ENCODE data around the gene PRDM1. TPM values are rescaled to one million over a fixed set of nuclear protein-coding genes. Genes with fewer than 3 reads are reported as not detected.
"Not testable (repeated sequence)": the region's sequence is repeated elsewhere in the genome, so short reads cannot be mapped to it uniquely, and the experiment has no call there.

Gene PRDM1
- total RNA-seq, 2 donors from 2014 or later: 1.8 to 1.9 TPM

GRCh38 chr6:106143665-106144064 is 57.5 kb downstream of the PRDM1 start:
- no peak for DNase-seq (ENCODE audit: low spot score)
- no peak overlapping the region for H3K4me3 ChIP-seq
- no peaks in the 10 kb centered on the region for H3K27me3 ChIP-seq
- no peak for TF ChIP-seq CTCF (IDR thresholded peaks at IDR 0.05)
- no peaks in the 10 kb centered on the region for H3K36me3 ChIP-seq
- H3K4me1 ChIP-seq: no peaks in the 10 kb centered on the region
- no peak overlapping the region for H3K27ac ChIP-seq
- no peaks in the 10 kb centered on the region for H3K9me3 ChIP-seq

- TF ChIP-seq CTCF (IDR thresholded peaks at IDR 0.05): no peak
- DNase-seq (ENCODE audit: low spot score): no peak
- no peaks in the 10 kb centered on the region for H3K4me1 ChIP-seq
Observed at GRCh38 chr6:106145144-106145543, 59.0 kb downstream of the PRDM1 start.

GRCh38 chr6:106145741-106146227 is 59.6 kb downstream of the PRDM1 start:
- H3K27ac ChIP-seq: no peak overlapping the region
- DNase-seq (ENCODE audit: low spot score): no peak
- H3K4me1 ChIP-seq: no peaks in the 10 kb centered on the region
- no peaks in the 10 kb centered on the region for H3K27me3 ChIP-seq
- no peaks in the 10 kb centered on the region for H3K36me3 ChIP-seq
- H3K9me3 ChIP-seq: no peaks in the 10 kb centered on the region
- TF ChIP-seq CTCF (IDR thresholded peaks at IDR 0.05): no peak
- H3K4me3 ChIP-seq: no peak overlapping the region

More at GRCh38 chr6:106145144-106145543, 59.0 kb downstream of the PRDM1 start:
- Histone ChIP-seq H3K4me3 (no peak overlapping the region), H3K9me3 (no peaks in the 10 kb centered on the region), H3K36me3 (no peaks in the 10 kb centered on the region), H3K27me3 (no peaks in the 10 kb centered on the region), H3K27ac (no peak overlapping the region)

GRCh38 chr6:106146852-106147351 is 60.8 kb downstream of the PRDM1 start:
- Histone ChIP-seq H3K27ac (no peak overlapping the region), H3K27me3 (no peaks in the 10 kb centered on the region), H3K4me1 (no peaks in the 10 kb centered on the region), H3K36me3 (no peaks in the 10 kb centered on the region), H3K9me3 (no peaks in the 10 kb centered on the region), H3K4me3 (no peak overlapping the region)
- DNase-seq (ENCODE audit: low spot score): no peak
- TF ChIP-seq CTCF (IDR thresholded peaks at IDR 0.05): no peak

- TF ChIP-seq CTCF (IDR thresholded peaks at IDR 0.05): no peak
- H3K9me3 ChIP-seq: no peaks in the 10 kb centered on the region
- H3K27ac ChIP-seq: no peak overlapping the region
- H3K4me3 ChIP-seq: no peak overlapping the region
- no peaks in the 10 kb centered on the region for H3K27me3 ChIP-seq
- no peaks in the 10 kb centered on the region for H3K36me3 ChIP-seq
- no peak for DNase-seq (ENCODE audit: low spot score)
- H3K4me1 ChIP-seq: no peaks in the 10 kb centered on the region
Observed at GRCh38 chr6:106147476-106147875, 61.3 kb downstream of the PRDM1 start.

- no peak for TF ChIP-seq CTCF (IDR thresholded peaks at IDR 0.05)
- DNase-seq (ENCODE audit: low spot score): no peak
- Histone ChIP-seq H3K4me1 (no peaks in the 10 kb centered on the region), H3K4me3 (no peak overlapping the region), H3K27me3 (no peaks in the 10 kb centered on the region), H3K9me3 (no peaks in the 10 kb centered on the region), H3K27ac (no peak overlapping the region), H3K36me3 (no peaks in the 10 kb centered on the region)
Observed at GRCh38 chr6:106149472-106150069, 63.4 kb downstream of the PRDM1 start.

GRCh38 chr6:106152476-106152875 is 66.3 kb downstream of the PRDM1 start:
- H3K27me3 ChIP-seq; DNase-seq (ENCODE audit: low spot score); H3K9me3 ChIP-seq; H3K4me1 ChIP-seq; H3K36me3 ChIP-seq; H3K4me3 ChIP-seq; H3K27ac ChIP-seq: not testable (repeated sequence)

Measured in right atrium auricular region (tissue), 2 donors.